ENCODE data around the gene KCNC4. TPM values are rescaled to one million over a fixed set of nuclear protein-coding genes. Genes with fewer than 3 reads are reported as not detected.

KCNC4 gene
- total RNA-seq, 4 donors from 2014 or later, result 4.8 to 9.4 (median 7.7) TPM

GRCh38 chr1:110250008-110250407 lies 39.9 kb downstream of the KCNC4 start:
- peak in 1 of 2 donors; percentile 60 for DNase-seq (ENCODE audit: low spot score in 2 of 2)
- TF ChIP-seq CTCF (IDR thresholded peaks at IDR 0.05) (no peak), POLR2A (IDR thresholded peaks at IDR 0.05) (no peak)
- H3K4me3 ChIP-seq (ENCODE audit: low read depth, poor library complexity, severe bottlenecking), result no peak overlapping the region
- WGBS, 2 donors, result 70 to 79% methylated on average over 4 of the region's 4 CpGs
- intact Hi-C loops (cut with DNase I; ENCODE audit: low total_unique reads), result no loop called here

- no peak for TF ChIP-seq POLR2A (IDR thresholded peaks at IDR 0.05)
- TF ChIP-seq CTCF (IDR thresholded peaks at IDR 0.05), result no peak
- intact Hi-C loops (cut with DNase I; ENCODE audit: low total_unique reads), result no loop called here
- H3K4me3 ChIP-seq (ENCODE audit: low read depth, poor library complexity, severe bottlenecking), result no peak overlapping the region
- DNase-seq (ENCODE audit: low spot score in 2 of 2), result peak in 1 of 2 donors; percentile 60
- 73 to 100% methylated on average over 2 of the region's 2 CpGs for WGBS, 2 donors
These were observed 40.6 kb downstream of the KCNC4 start for GRCh38 chr1:110250749-110251148.

GRCh38 chr1:110253213-110253612 lies 43.1 kb downstream of the KCNC4 start:
- TF ChIP-seq CTCF (IDR thresholded peaks at IDR 0.05) (no peak), POLR2A (IDR thresholded peaks at IDR 0.05) (no peak)
- intact Hi-C loops (cut with DNase I; ENCODE audit: low total_unique reads), result loop anchor here (2.0 kb wide), 1 partner anchor 46 kb away; no protein-coding TSS in a partner anchor
- 80 to 100% methylated on average over 1 of the region's 1 CpG for WGBS, 2 donors
- H3K4me3 ChIP-seq (ENCODE audit: low read depth, poor library complexity, severe bottlenecking), result no peak overlapping the region
- no peak for DNase-seq (ENCODE audit: low spot score in 2 of 2)

- peak in 1 of 2 donors; percentile 36 for DNase-seq (ENCODE audit: low spot score in 2 of 2)
- 68% methylated on average over 6 of the region's 6 CpGs for WGBS, 2 donors
- intact Hi-C loops (cut with DNase I; ENCODE audit: low total_unique reads), result no loop called here
- TF ChIP-seq POLR2A (IDR thresholded peaks at IDR 0.05) (no peak), CTCF (IDR thresholded peaks at IDR 0.05) (no peak)
- no peak overlapping the region for H3K4me3 ChIP-seq (ENCODE audit: low read depth, poor library complexity, severe bottlenecking)
These were observed 44.7 kb downstream of the KCNC4 start for GRCh38 chr1:110254604-110255391.

- no peak overlapping the region for H3K4me3 ChIP-seq (ENCODE audit: low read depth, poor library complexity, severe bottlenecking)
- intact Hi-C loops (cut with DNase I; ENCODE audit: low total_unique reads), result no loop called here
- no peak for TF ChIP-seq CTCF (IDR thresholded peaks at IDR 0.05)
- TF ChIP-seq POLR2A (IDR thresholded peaks at IDR 0.05), result no peak
- DNase-seq (ENCODE audit: low spot score in 2 of 2), result peak in 1 of 2 donors; percentile 37
- 63 to 64% methylated on average over 4 of the region's 4 CpGs for WGBS, 2 donors
These were observed 45.3 kb downstream of the KCNC4 start for GRCh38 chr1:110255392-110255787.
